Ovary (tissue), 9 donors: ENCODE data around the gene GSK3A. TPM values are rescaled to one million over a fixed set of nuclear protein-coding genes. Genes with fewer than 3 reads are reported as not detected.

Source experiments
- DNase-seq, 5 donors: peaks; one replicate each; pipeline ENCODE4 v3.0.0-alpha.2; 2019 to 2020
- H3K27ac ChIP-seq, 2 donors: fragments of 200-600 bp; one replicate each; pipeline versions ENCODE4 v1.5.1 to v1.8.0; 2019 to 2022
- H3K27me3 ChIP-seq: fragments of 200-600 bp; one replicate; pipeline ENCODE4 v1.8.0; 2022
- H3K36me3 ChIP-seq: fragments of 200-600 bp; sonication (generic); one replicate; pipeline ENCODE4 v1.5.1; 2019
- H3K4me1 ChIP-seq: one replicate; pipeline ENCODE4 v1.8.1; 2013; ENCODE audit warnings: mild to moderate bottlenecking, moderate library complexity; ENCODE audit not compliant: insufficient read depth
- H3K4me3 ChIP-seq: fragments of 200-600 bp; sonication (generic); one replicate; pipeline ENCODE4 v1.5.1; 2017
- H3K9me3 ChIP-seq, 2 donors: fragments of 200-600 bp in 1 of 2; sonication (generic) in 1 of 2; one replicate each; pipeline versions ENCODE4 v1.5.1 to v1.8.1; 2013 to 2019; ENCODE audit warnings: mild to moderate bottlenecking in 1 of 2, moderate library complexity in 1 of 2
- EP300 ChIP-seq: sonication (generic); formaldehyde crosslinking; IDR thresholded peaks from one replicate; pipeline ENCODE4 v1.6.1; 2017; ENCODE audit warnings: antibody characterized with exemption
- POLR2A ChIP-seq: fragments of 450-650 bp; IDR thresholded peaks from one replicate; pipeline ENCODE4 v1.6.1; 2017; ENCODE audit warnings: antibody characterized with exemption, mild to moderate bottlenecking, moderate library complexity
- WGBS, 3 donors: extraction: QIAGEN DNeasy Blood & Tissue Kit in 1 of 3; methylation state at CpG; one replicate each; pipeline versions ENCODE4 v1.1.5 to v1.1.7; 2013 to 2017; 5-methylcytosine and 5-hydroxymethylcytosine counted together
- intact Hi-C, 4 donors: fragments of 100-400 bp; cut with DNase I; formaldehyde crosslinking; loops; one replicate each; pipeline versions ENCODE4 v1.11.0 to v1.15.1; 2022 to 2023
- polyA plus RNA-seq, 2 donors: library from polyadenylated mRNA; stranded (reverse); fragments of 200-250 nt in 1 of 2; fragments of 350-450 nt in 1 of 2; fragmentation: Illumina TruSeq in 1 of 2; extraction: RNeasy Lipid Tissue Mini Kit (QIAGEN cat#74804) in 1 of 2; gene quantifications; one replicate each; pipeline ENCODE4 v1.2.3, GENCODE V29; 2013 to 2014
- total RNA-seq, 7 donors: library from RNA; depleted of rRNA in 2 of 7; stranded (reverse); fragments of >200 nt in 2 of 7; fragmentation: NEBNext Ultra II Directional in 3 of 7; extraction: Animal tissue kit (Norgen Biotek cat#: 25700) in 3 of 7; gene quantifications; one replicate each; pipeline versions ENCODE4 v1.1.0 to v1.2.4, GENCODE V29; 2016 to 2023
- TF ChIP-seq, protein P1 (sequence below), 3 donors: fragments of 450-650 bp in 2 of 3; fragments of 200-600 bp in 1 of 3; IDR thresholded peaks; one replicate each; pipeline versions ENCODE4 v1.5.1 to v1.8.0; 2016 to 2022; ENCODE audit warnings: antibody characterized with exemption in 3 of 3, mild to moderate bottlenecking in 1 of 3
- donor health status: DM: no; HTN: no; CAD: no; lungs with moderate emphysema.
- donor health status: DM: no; HTN: no; CAD: no.
- donor health status: Bipolar disorder and iron deficiency.
- donor health status: DM: yes; HTN: yes; CAD: no.
- donor health status: DM: no; HTN: no; CAD: no.
- donor health status: DM: yes; HTN: yes; CAD: no.

GSK3A gene
- total and polyA plus RNA-seq, 9 donors: 16.0 to 40.9 (median 34.9) TPM

- Histone ChIP-seq H3K27me3 (no peaks in the 10 kb centered on the region), H3K9me3 (no peaks in the 10 kb centered on the region), H3K27ac (no peak overlapping the region), H3K4me1 (no peaks in the 10 kb centered on the region), H3K36me3 (no peaks in the 10 kb centered on the region), H3K4me3 (no peak overlapping the region)
- 81 to 87% (median 85%) methylated on average over 26 to 32 of the region's 32 CpGs for WGBS, 3 donors
- DNase-seq: no peak
- TF ChIP-seq, protein P1, sequence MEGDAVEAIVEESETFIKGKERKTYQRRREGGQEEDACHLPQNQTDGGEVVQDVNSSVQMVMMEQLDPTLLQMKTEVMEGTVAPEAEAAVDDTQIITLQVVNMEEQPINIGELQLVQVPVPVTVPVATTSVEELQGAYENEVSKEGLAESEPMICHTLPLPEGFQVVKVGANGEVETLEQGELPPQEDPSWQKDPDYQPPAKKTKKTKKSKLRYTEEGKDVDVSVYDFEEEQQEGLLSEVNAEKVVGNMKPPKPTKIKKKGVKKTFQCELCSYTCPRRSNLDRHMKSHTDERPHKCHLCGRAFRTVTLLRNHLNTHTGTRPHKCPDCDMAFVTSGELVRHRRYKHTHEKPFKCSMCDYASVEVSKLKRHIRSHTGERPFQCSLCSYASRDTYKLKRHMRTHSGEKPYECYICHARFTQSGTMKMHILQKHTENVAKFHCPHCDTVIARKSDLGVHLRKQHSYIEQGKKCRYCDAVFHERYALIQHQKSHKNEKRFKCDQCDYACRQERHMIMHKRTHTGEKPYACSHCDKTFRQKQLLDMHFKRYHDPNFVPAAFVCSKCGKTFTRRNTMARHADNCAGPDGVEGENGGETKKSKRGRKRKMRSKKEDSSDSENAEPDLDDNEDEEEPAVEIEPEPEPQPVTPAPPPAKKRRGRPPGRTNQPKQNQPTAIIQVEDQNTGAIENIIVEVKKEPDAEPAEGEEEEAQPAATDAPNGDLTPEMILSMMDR (IDR thresholded peaks at IDR 0.05): no peak
- TF ChIP-seq EP300: no peak
- TF ChIP-seq POLR2A: no peak
- intact Hi-C loops: no loop called here
Observed at GRCh38 chr19:42199440-42200115, 42.8 kb downstream of the GSK3A start.

- TF ChIP-seq EP300: no peak
- TF ChIP-seq POLR2A: no peak
- TF ChIP-seq, protein P1 (IDR thresholded peaks at IDR 0.05): no peak
- Histone ChIP-seq H3K27me3 (no peaks in the 10 kb centered on the region), H3K4me1 (no peaks in the 10 kb centered on the region), H3K27ac (no peak overlapping the region), H3K4me3 (no peak overlapping the region), H3K9me3 (no peaks in the 10 kb centered on the region), H3K36me3 (no peaks in the 10 kb centered on the region)
- 66 to 70% (median 68%) methylated on average over 7 of the region's 7 CpGs for WGBS, 3 donors
- no peak for DNase-seq
- intact Hi-C loops: no loop called here
Observed at GRCh38 chr19:42198676-42199439, 43.5 kb downstream of the GSK3A start.

DNA sequence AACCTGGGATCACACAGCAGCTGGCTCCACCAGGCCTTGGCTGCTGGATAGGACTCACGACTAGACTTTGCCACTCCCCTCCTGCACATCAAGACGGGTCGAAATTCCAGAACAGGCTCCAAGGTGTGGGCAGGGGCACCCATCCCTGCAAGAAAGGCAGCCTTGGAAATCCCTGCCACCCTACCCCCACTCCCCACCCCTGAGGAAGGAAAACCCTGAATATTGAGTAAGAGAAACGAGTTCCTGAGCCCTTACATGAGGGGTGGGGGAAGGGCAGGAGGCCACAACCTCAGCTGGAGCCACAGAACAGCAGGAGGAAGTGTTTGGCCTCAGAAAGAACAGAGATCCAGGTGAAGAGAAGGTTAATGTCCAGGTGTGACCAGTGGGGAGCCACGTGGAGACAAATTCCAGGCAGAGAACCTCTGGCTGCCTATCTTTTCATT lies 45.0 kb downstream of the GSK3A start:
- H3K27me3 ChIP-seq: no peaks in the 10 kb centered on the region
- H3K4me1 ChIP-seq: no peaks in the 10 kb centered on the region
- H3K9me3 ChIP-seq: peaks cover 0 to 4% of the 10 kb centered on the region in 2 donors
- WGBS, 3 donors: 31 to 48% (median 40%) methylated on average over 5 of the region's 5 CpGs
- no peak for DNase-seq
- intact Hi-C loops: no loop called here
- no peaks in the 10 kb centered on the region for H3K36me3 ChIP-seq
- no peak overlapping the region for H3K4me3 ChIP-seq
- no peak overlapping the region for H3K27ac ChIP-seq
- no peak for TF ChIP-seq POLR2A
- TF ChIP-seq, protein P1 (IDR thresholded peaks at IDR 0.05): no peak
- no peak for TF ChIP-seq EP300

GRCh38 chr19:42196011-42197001 lies 46.1 kb downstream of the GSK3A start:
- intact Hi-C loops: no loop called here
- Histone ChIP-seq H3K27me3 (no peaks in the 10 kb centered on the region), H3K9me3 (peaks cover 0 to 4% of the 10 kb centered on the region in 2 donors), H3K4me3 (no peak overlapping the region), H3K36me3 (no peaks in the 10 kb centered on the region), H3K4me1 (no peaks in the 10 kb centered on the region), H3K27ac (no peak overlapping the region)
- no peak for TF ChIP-seq POLR2A
- TF ChIP-seq, protein P1 (IDR thresholded peaks at IDR 0.05): no peak
- TF ChIP-seq EP300: no peak
- WGBS, 3 donors: 83 to 87% (median 86%) methylated on average over 47 of the region's 47 CpGs
- DNase-seq: no peak
